Measurements from ENCODE around the gene HDAC9.

HDAC9 gene

DNA sequence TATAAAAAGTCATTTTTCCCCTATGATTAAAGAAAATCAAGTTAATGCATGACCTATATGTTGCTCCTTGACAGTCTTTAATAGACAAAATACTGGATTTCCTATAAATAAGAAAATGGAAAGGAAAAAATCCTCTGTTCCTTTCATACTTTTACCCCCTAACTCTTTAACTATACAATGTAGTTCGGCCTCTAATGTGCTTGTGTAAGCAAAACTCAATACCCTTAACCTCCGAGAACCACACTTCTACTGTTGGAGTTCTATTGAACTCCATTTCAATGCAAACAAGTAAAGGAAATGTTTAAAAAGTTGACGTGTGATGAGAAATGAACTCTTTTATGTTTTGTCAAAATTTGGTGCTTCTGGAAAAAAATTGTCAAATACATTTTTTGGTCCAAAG is 36.0 kb downstream of the HDAC9 start:
- H3K27ac ChIP-seq: peak overlapping the region; percentile 83
- H3K9me3 ChIP-seq (ENCODE audit: low read depth, low read length): no peaks in the 10 kb centered on the region; the same call in 1 of the 2 replicates
- DNase-seq (ENCODE audit: low read depth, low spot score): no peak
- H3K4me3 ChIP-seq: peak overlapping the region; percentile 41; the same call in 1 of the 2 replicates
- H3K36me3 ChIP-seq (ENCODE audit: insufficient read depth, low read length): no peaks in the 10 kb centered on the region; the same call in 1 of the 2 replicates
- TF ChIP-seq EZH2 (IDR thresholded peaks at IDR 0.05) (no peak), FOXP2 (optimal IDR thresholded peaks at IDR 0.05; ENCODE audit: control extremely low read depth, extremely low read length, insufficient read depth) (no peak), POLR2AphosphoS5 (IDR thresholded peaks at IDR 0.05; ENCODE audit: borderline replicate concordance, low read depth, low read length) (no peak)
- H3K9ac ChIP-seq (ENCODE audit: insufficient read length): peak overlapping the region; percentile 29

DNA sequence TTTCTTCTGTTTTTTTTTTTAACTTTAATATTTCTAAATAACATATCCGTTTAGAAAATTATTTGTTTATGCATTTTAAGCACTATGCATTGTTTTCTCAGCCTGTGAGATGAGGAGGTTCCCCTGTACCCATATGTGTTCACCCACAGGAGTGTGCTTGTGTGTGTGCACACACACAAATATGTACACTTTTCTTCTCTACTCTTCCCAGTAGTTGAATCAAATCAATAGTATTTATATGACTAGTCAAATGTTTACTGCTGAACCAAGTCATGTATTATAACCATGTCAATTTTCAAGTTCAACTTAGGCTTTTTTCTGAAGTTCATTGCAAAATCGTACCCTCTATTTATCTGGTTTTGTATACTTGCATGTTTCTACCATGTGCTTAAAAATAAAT is 37.3 kb downstream of the HDAC9 start:
- H3K36me3 ChIP-seq (ENCODE audit: insufficient read depth, low read length): no peaks in the 10 kb centered on the region
- TF ChIP-seq POLR2AphosphoS5 (IDR thresholded peaks at IDR 0.05; ENCODE audit: borderline replicate concordance, low read depth, low read length) (no peak), FOXP2 (optimal IDR thresholded peaks at IDR 0.05; ENCODE audit: control extremely low read depth, extremely low read length, insufficient read depth) (no peak), EZH2 (IDR thresholded peaks at IDR 0.05) (no peak)
- no peak overlapping the region for H3K27ac ChIP-seq
- H3K9ac ChIP-seq (ENCODE audit: insufficient read length): no peak overlapping the region
- no peaks in the 10 kb centered on the region; the same call in 1 of the 2 replicates for H3K9me3 ChIP-seq (ENCODE audit: low read depth, low read length)
- no peak for DNase-seq (ENCODE audit: low read depth, low spot score)
- no peak overlapping the region for H3K4me3 ChIP-seq

DNA sequence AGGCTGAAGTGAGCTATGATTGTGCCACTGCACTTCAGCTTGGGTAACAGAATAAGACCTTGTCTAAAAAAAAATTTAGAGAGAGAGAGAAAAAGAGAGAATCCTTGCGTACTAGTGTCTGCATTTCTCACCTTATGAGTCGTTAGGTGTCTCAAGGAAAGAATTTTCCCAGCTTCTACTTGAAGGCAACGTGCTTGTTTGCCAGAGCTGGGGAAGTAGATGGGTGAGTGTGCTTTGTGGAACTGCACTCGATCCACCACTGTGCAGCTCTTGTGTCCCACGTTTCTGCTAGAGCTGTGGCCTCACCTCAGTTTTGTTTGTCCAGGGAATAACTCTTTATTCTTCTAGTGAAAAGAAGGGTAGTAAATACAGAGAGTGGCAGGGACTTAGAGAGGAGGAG is 38.9 kb downstream of the HDAC9 start:
- H3K27ac ChIP-seq: no peak overlapping the region
- DNase-seq (ENCODE audit: low read depth, low spot score): no peak
- H3K4me3 ChIP-seq: no peak overlapping the region
- H3K9ac ChIP-seq (ENCODE audit: insufficient read length): no peak overlapping the region
- no peak for TF ChIP-seq EZH2 (IDR thresholded peaks at IDR 0.05)
- no peak for TF ChIP-seq FOXP2 (optimal IDR thresholded peaks at IDR 0.05; ENCODE audit: control extremely low read depth, extremely low read length, insufficient read depth)
- TF ChIP-seq POLR2AphosphoS5 (IDR thresholded peaks at IDR 0.05; ENCODE audit: borderline replicate concordance, low read depth, low read length): no peak
- H3K9me3 ChIP-seq (ENCODE audit: low read depth, low read length): no peaks in the 10 kb centered on the region
- no peaks in the 10 kb centered on the region for H3K36me3 ChIP-seq (ENCODE audit: insufficient read depth, low read length)

DNA sequence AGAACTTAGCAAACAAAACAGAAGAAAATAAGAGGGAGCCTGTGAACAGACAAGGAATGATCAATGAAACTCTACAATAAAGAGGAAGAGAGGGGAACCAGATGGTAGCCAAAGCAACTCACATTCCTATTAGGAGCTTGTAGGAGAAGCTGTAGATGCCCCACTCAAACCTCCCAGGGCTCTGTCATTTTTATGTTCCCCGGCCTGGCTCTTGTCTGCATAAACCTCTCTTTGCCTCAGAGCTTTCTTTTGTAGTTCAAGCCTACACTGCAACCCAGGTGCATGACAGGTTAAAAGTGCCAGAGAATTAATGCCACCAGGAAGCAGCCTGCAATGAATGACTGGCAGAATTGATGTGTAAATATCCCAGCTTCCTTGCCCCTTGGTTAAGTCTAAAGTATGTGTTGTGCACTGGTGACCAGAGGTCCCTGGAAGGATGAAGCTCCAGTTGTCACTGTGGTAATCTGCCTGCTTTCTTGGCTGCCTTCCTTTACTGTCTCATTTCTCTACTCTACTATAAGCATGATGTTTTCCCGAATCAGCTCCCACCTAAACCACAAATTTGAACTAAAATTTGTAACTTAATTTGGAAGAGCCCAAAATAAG is 40.4 kb downstream of the HDAC9 start:
- H3K36me3 ChIP-seq (ENCODE audit: insufficient read depth, low read length): no peaks in the 10 kb centered on the region
- no peak for DNase-seq (ENCODE audit: low read depth, low spot score)

DNA sequence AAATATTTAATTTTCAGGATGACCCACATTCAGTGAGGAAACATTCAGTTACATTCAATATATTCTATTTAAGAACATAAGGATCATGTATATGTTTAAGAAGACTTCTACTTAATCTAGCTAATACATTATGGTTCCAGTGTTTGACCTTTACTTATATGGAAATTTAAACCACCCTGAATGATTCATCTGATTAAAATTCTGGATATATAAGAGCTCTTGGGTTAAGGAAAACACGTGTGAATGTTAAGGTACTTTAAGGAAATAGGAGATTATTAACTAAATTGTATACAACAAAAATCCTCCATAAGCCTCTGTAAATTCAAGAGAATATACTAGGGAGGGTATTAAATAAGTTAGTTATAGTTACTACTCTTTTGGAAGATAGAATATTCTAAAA is 40.9 kb downstream of the HDAC9 start:
- TF ChIP-seq POLR2AphosphoS5 (IDR thresholded peaks at IDR 0.05; ENCODE audit: borderline replicate concordance, low read depth, low read length): no peak
- Histone ChIP-seq H3K9ac (ENCODE audit: insufficient read length) (no peak overlapping the region), H3K36me3 (ENCODE audit: insufficient read depth, low read length) (no peaks in the 10 kb centered on the region), H3K27ac (peak overlapping the region; percentile 22; the same call in 1 of the 2 replicates), H3K9me3 (ENCODE audit: low read depth, low read length) (no peaks in the 10 kb centered on the region), H3K4me3 (no peak overlapping the region)
- DNase-seq (ENCODE audit: low read depth, low spot score): no peak

More for the DNA sequence above, 40.4 kb downstream of the HDAC9 start:
- Histone ChIP-seq H3K4me3 (no peak overlapping the region), H3K9me3 (ENCODE audit: low read depth, low read length) (no peaks in the 10 kb centered on the region), H3K9ac (ENCODE audit: insufficient read length) (no peak overlapping the region), H3K27ac (peak overlapping the region; percentile 22; the same call in 1 of the 2 replicates)
- TF ChIP-seq FOXP2 (optimal IDR thresholded peaks at IDR 0.05; ENCODE audit: control extremely low read depth, extremely low read length, insufficient read depth) (no peak), POLR2AphosphoS5 (IDR thresholded peaks at IDR 0.05; ENCODE audit: borderline replicate concordance, low read depth, low read length) (no peak), EZH2 (IDR thresholded peaks at IDR 0.05) (no peak)

DNA sequence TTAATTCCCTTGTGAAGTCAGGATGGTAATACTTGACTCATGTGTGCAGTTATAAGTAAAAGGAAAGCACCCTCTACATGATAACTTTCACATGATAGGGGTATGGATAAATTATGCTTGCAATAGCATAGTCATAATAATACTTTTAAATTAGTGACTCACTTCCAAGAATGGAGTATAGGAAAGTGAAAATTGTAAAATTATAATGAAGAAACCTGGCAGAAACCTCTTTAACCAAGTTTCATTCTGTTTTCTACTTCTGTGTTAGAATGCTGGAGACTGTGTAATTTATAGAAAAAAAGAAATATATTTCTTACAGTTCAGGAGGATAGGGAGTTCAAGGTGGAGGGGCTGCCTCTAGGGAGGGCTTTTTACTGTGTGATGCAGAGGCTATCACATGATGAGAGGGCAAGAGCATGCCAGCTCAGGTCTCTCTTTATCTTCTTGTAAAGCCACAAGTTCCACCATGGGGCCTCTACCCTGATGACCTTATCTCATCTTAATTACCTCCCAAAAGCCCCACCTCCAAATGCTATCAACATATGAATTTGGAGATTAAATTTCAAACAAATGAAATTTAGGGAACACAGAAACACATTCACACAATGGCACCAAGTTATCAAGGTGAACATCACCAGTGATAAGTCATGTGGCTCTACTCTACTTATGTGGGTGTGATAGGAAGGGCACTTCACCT is 43.2 kb downstream of the HDAC9 start:
- no peak overlapping the region for H3K27ac ChIP-seq
- H3K36me3 ChIP-seq (ENCODE audit: insufficient read depth, low read length): no peaks in the 10 kb centered on the region
- H3K9ac ChIP-seq (ENCODE audit: insufficient read length): no peak overlapping the region
- H3K4me3 ChIP-seq: no peak overlapping the region
- no peak for TF ChIP-seq POLR2AphosphoS5 (IDR thresholded peaks at IDR 0.05; ENCODE audit: borderline replicate concordance, low read depth, low read length)
- no peak for TF ChIP-seq FOXP2 (optimal IDR thresholded peaks at IDR 0.05; ENCODE audit: control extremely low read depth, extremely low read length, insufficient read depth)
- TF ChIP-seq EZH2 (IDR thresholded peaks at IDR 0.05): no peak
- no peaks in the 10 kb centered on the region for H3K9me3 ChIP-seq (ENCODE audit: low read depth, low read length)
- no peak for DNase-seq (ENCODE audit: low read depth, low spot score)

DNA sequence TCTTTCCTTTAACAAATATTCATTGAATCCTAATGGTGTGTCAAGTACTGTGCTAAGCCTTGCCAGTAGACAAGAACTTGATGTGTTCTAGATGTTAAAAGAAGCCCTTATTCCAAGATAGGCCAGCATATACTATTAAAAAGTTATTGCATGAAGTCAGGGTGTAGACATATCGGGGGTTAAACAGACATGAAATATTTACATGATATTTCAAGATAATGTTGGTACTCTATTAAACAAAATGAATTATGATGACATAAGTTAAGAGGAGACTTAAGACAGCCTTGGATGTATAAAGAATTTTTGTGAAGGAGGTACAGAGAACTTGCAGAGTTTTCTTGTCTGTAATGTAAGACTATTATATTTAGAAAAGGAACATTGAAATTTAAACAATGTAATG is 44.8 kb downstream of the HDAC9 start:
- no peaks in the 10 kb centered on the region; the same call in 1 of the 2 replicates for H3K36me3 ChIP-seq (ENCODE audit: insufficient read depth, low read length)
- no peak overlapping the region for H3K4me3 ChIP-seq
- no peaks in the 10 kb centered on the region for H3K9me3 ChIP-seq (ENCODE audit: low read depth, low read length)
- TF ChIP-seq EZH2 (IDR thresholded peaks at IDR 0.05): no peak
- H3K27ac ChIP-seq: peak overlapping the region; percentile 89
- DNase-seq (ENCODE audit: low read depth, low spot score): no peak
- H3K9ac ChIP-seq (ENCODE audit: insufficient read length): no peak overlapping the region

DNA sequence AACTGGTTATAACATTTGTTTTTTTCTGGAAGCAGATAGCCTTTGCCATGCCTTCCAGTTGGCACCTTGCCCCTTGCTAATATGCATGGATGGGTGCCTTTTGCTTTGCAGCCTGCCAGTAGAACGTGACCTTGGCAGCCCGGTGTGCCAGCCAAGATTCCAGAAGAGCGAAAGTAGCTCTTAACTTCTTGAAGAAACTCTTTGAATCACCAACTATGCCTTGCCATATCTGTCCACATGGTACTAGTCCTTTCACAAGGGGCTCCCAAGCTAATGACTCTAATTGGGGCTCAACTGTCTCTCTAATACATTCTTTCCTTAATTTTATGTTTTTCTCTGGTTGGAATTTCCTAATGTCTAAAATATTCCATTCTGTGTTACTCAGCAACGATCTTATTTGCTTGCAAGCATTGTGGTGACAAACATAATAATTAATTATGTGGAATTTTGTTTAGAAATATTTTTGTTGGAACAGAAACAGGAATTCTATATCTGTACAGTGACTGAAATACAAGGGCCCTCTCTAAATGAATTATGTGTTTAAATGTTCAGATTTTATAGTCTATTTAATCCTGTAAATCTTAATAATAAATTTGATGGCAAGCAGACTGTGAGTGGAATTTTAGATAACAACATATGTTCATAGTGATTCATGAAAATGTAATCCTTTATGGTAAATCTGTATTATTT is 45.8 kb downstream of the HDAC9 start:
- no peaks in the 10 kb centered on the region for H3K9me3 ChIP-seq (ENCODE audit: low read depth, low read length)
- H3K4me3 ChIP-seq: peak overlapping the region; percentile 51
- H3K36me3 ChIP-seq (ENCODE audit: insufficient read depth, low read length): no peaks in the 10 kb centered on the region; the same call in 1 of the 2 replicates
- peak overlapping the region; percentile 37 for H3K9ac ChIP-seq (ENCODE audit: insufficient read length)
- H3K27ac ChIP-seq: peak overlapping the region; percentile 89
- DNase-seq (ENCODE audit: low read depth, low spot score): no peak
- TF ChIP-seq FOXP2 (optimal IDR thresholded peaks at IDR 0.05; ENCODE audit: control extremely low read depth, extremely low read length, insufficient read depth) (peak; percentile 65), POLR2AphosphoS5 (IDR thresholded peaks at IDR 0.05; ENCODE audit: borderline replicate concordance, low read depth, low read length) (no peak)

All from SK-N-MC (cell line).